Caco-2 (cell line): Measurements from ENCODE around the gene BEND3. TPM values are rescaled to one million over a fixed set of nuclear protein-coding genes. Genes with fewer than 3 reads are reported as not detected.

Experiments
- BruUV-seq: library from RNA; stranded (reverse); fragments of 400-500 nt; replicated peaks from 2 replicates; lab custom pipeline; 2021; lab: Mats Ljungman, UMichigan
- CTCF ChIA-PET: fragments of 300-600 bp; sonication (Branson Sonifier 250); formaldehyde crosslinking; loops from one replicate; lab custom pipeline; 2022; ENCODE audit warnings: antibody characterized with exemption; lab: Charles Lee
- POLR2A ChIA-PET: fragments of 300-600 bp; sonication (Branson Sonifier 250); formaldehyde crosslinking; loops from one replicate; lab custom pipeline; 2022; ENCODE audit warnings: antibody characterized with exemption; lab: Charles Lee
- DNase-seq, 2 experiments: peaks; one replicate each; pipeline versions ENCODE4 v3.0.0 to v3.0.0-alpha.2; 2020 to 2022
- H3K27me3 ChIP-seq: replicated peaks from 2 replicates; pipeline ENCODE4 v1.6.0; 2011; ENCODE audit warnings: low read length; ENCODE audit not compliant: control insufficient read depth, insufficient read depth
- H3K36me3 ChIP-seq: 2 replicates; pipeline ENCODE4 v1.5.1; 2011; ENCODE audit warnings: low read length; ENCODE audit not compliant: control insufficient read depth, insufficient read depth
- H3K4me1 ChIP-seq: fragments of 250-450 bp; sonication (Bioruptor Pico); 2 replicates; pipeline ENCODE4 v1.5.1; 2020; ENCODE audit warnings: mild to moderate bottlenecking
- H3K4me3 ChIP-seq: 2 replicates; pipeline ENCODE4 v1.5.1; 2011; ENCODE audit warnings: low read depth, mild to moderate bottlenecking, control low read depth, low read length
- H3K9me3 ChIP-seq: fragments of 250-450 bp; sonication (Bioruptor Pico); 2 replicates; pipeline ENCODE4 v1.5.1; 2020; ENCODE audit warnings: mild to moderate bottlenecking, moderate library complexity
- H3K27ac Mint-ChIP-seq: one replicate; pipeline ENCODE4 v1.8.0; 2022; ENCODE audit warnings: mixed read lengths; ENCODE audit not compliant: unreplicated experiment
- H3K27me3 Mint-ChIP-seq: one replicate; pipeline ENCODE4 v1.8.0; 2022; ENCODE audit warnings: mixed read lengths; ENCODE audit not compliant: insufficient read depth, unreplicated experiment
- H3K36me3 Mint-ChIP-seq: one replicate; pipeline ENCODE4 v1.8.0; 2022; ENCODE audit warnings: mild to moderate bottlenecking, mixed read lengths; ENCODE audit not compliant: insufficient read depth, unreplicated experiment
- H3K4me1 Mint-ChIP-seq: one replicate; pipeline ENCODE4 v1.8.0; 2022; ENCODE audit warnings: low read depth, mixed read lengths; ENCODE audit not compliant: unreplicated experiment
- H3K4me3 Mint-ChIP-seq: one replicate; pipeline ENCODE4 v1.8.0; 2022; ENCODE audit warnings: mild to moderate bottlenecking, moderate library complexity, mixed read lengths; ENCODE audit not compliant: unreplicated experiment
- H3K9me3 Mint-ChIP-seq: one replicate; pipeline ENCODE4 v1.8.0; 2022; ENCODE audit warnings: mixed read lengths; ENCODE audit not compliant: unreplicated experiment
- intact Hi-C: fragments of 100-400 bp; cut with micrococcal nuclease; formaldehyde crosslinking; loops from one replicate; pipeline ENCODE4 v1.10.0; 2022; ENCODE audit not compliant: unreplicated experiment
- total RNA-seq: library from RNA; stranded (reverse); gene quantifications from 2 replicates; pipeline ENCODE4 v1.2.3, GENCODE V29; 2022
- TF ChIP-seq, protein P1 (sequence below), 2 experiments: fragments of 200-600 bp in 1 of 2; IDR thresholded peaks; 1 replicate in 1 of 2; 2 replicates in 1 of 2; pipeline versions ENCODE4 v1.5.1 to v1.8.0; 2011 to 2022; ENCODE audit warnings: antibody characterized with exemption in 1 of 2, control low read depth in 1 of 2, inconsistent platforms in 1 of 2, low read depth in 1 of 2, low read length in 1 of 2, mild to moderate bottlenecking in 1 of 2, moderate library complexity in 1 of 2; ENCODE audit not compliant: insufficient read depth in 1 of 2, severe bottlenecking in 1 of 2, unreplicated experiment in 1 of 2

Gene BEND3
- total RNA-seq, 1 experiment from 2014 or later = 8.3 TPM

DNA sequence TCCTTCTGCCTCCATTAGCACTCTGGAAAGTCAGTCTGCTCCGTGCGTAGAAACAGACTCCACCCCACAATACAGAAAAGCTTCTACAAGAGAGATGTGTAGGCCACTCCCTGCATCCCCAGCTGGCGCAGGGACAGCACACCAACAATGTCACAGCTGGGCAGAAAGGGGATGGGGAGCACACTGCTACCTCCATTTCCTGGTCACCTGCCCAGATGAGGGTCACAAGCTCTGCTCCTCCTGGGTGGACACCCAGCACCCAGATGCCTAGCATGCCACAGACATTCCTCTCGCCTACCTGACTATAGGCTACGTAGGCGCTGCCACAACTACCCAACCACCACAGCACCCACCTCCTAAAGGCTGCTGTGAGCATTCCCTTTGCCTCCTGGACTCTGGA lies 12.2 kb downstream of the BEND3 start:
- Mint-ChIP-seq H3K4me1 (no peaks in the 10 kb centered on the region), H3K9me3 (no peaks in the 10 kb centered on the region), H3K27me3 (no peaks in the 10 kb centered on the region), H3K36me3 (no peaks in the 10 kb centered on the region), H3K27ac (peak overlapping the region; percentile 45), H3K4me3 (no peak overlapping the region)
- no peaks in the 10 kb centered on the region for H3K4me1 ChIP-seq
- no peaks in the 10 kb centered on the region for H3K27me3 ChIP-seq
- TF ChIP-seq, protein P1, sequence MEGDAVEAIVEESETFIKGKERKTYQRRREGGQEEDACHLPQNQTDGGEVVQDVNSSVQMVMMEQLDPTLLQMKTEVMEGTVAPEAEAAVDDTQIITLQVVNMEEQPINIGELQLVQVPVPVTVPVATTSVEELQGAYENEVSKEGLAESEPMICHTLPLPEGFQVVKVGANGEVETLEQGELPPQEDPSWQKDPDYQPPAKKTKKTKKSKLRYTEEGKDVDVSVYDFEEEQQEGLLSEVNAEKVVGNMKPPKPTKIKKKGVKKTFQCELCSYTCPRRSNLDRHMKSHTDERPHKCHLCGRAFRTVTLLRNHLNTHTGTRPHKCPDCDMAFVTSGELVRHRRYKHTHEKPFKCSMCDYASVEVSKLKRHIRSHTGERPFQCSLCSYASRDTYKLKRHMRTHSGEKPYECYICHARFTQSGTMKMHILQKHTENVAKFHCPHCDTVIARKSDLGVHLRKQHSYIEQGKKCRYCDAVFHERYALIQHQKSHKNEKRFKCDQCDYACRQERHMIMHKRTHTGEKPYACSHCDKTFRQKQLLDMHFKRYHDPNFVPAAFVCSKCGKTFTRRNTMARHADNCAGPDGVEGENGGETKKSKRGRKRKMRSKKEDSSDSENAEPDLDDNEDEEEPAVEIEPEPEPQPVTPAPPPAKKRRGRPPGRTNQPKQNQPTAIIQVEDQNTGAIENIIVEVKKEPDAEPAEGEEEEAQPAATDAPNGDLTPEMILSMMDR (IDR thresholded peaks at IDR 0.05; ENCODE audit: insufficient read depth in 1 of 2, low read depth in 1 of 2, low read length in 1 of 2, severe bottlenecking in 1 of 2, unreplicated experiment in 1 of 2) = no peak
- no peak overlapping the region for H3K4me3 ChIP-seq
- no TSS peak for BruUV-seq
- intact Hi-C loops = no loop called here
- H3K36me3 ChIP-seq = no peaks in the 10 kb centered on the region
- ChIA-PET POLR2A (no interaction called here), CTCF (interaction anchor here (0.5 to 0.8 kb wide), 2 partner anchors 11 to 270 kb away, joined by 3 to 4 read pairs; no protein-coding TSS in a partner anchor)
- H3K9me3 ChIP-seq = no peaks in the 10 kb centered on the region
- no peak for DNase-seq

DNA sequence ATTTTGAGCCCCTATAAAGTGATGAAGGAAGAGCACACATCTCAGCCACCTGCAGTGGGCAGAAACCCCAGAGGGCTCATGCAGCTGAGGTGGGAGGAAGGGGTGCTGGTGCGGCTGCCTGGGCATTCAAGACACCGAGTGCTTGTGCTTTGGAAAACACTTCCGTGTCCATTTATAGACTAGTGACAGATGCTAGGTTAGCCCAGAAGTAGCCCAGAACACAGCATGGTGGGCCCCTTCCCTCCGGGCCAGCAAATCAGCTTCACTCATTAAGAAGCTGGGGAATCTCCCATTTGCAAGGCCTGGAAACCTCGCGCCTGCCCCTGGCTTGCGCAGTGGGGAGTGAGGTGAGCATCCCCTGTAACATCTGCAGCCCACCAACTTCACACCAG lies 12.9 kb downstream of the BEND3 start:
- no peak overlapping the region for H3K27ac Mint-ChIP-seq
- H3K36me3 Mint-ChIP-seq = no peaks in the 10 kb centered on the region
- DNase-seq = no peak
- Histone ChIP-seq H3K4me3 (no peak overlapping the region), H3K9me3 (no peaks in the 10 kb centered on the region), H3K36me3 (no peaks in the 10 kb centered on the region), H3K27me3 (no peaks in the 10 kb centered on the region), H3K4me1 (no peaks in the 10 kb centered on the region)
- H3K9me3 Mint-ChIP-seq = no peaks in the 10 kb centered on the region
- POLR2A ChIA-PET = no interaction called here
- BruUV-seq = no TSS peak
- CTCF ChIA-PET = interaction anchor here (0.8 kb wide), 1 partner anchor 12 kb away, joined by 3 read pairs; no protein-coding TSS in a partner anchor
- no peak overlapping the region for H3K4me3 Mint-ChIP-seq
- H3K27me3 Mint-ChIP-seq = no peaks in the 10 kb centered on the region
- no peaks in the 10 kb centered on the region for H3K4me1 Mint-ChIP-seq
- TF ChIP-seq, protein P1 (IDR thresholded peaks at IDR 0.05; ENCODE audit: insufficient read depth in 1 of 2, low read depth in 1 of 2, low read length in 1 of 2, severe bottlenecking in 1 of 2, unreplicated experiment in 1 of 2) = no peak
- intact Hi-C loops = no loop called here

DNA sequence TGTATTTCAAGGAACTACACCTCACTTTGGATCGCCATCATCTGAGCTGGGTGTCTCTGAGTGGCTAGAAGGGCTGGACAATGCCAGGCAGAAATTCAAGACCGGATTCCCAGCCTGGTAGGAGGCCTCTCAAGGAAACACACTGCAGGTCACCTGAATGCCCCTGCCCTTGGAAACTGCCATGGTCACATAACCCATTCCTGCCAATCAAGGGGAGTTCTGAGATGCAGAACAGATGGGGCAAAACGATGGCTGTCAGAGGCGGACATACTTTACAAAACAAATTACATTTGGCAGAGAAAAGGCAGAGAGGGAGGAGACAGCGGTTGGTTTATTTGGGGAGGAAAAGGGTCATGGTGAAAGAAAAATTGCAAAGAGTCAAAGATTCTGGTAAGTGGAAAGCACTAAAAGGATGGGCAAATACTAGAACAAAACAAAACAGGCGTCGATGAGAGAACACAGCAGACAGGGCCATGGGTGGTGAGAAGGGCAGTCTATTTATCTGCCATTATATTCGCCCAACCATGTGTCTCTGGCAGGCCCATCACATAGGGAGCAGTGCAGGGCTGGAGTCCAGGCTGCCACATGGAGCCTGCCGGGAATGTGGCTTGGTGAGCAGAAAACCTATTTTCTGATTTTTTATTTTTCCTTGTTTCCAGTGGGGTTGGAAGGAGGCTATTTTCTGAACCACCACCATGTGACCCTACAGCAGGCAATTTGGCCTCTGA lies 13.5 kb downstream of the BEND3 start:
- intact Hi-C loops = no loop called here
- ChIA-PET CTCF (no interaction called here), POLR2A (no interaction called here)
- Histone ChIP-seq H3K27me3 (no peaks in the 10 kb centered on the region), H3K4me1 (no peaks in the 10 kb centered on the region), H3K36me3 (no peaks in the 10 kb centered on the region), H3K4me3 (no peak overlapping the region), H3K9me3 (no peaks in the 10 kb centered on the region)
- no TSS peak for BruUV-seq
- Mint-ChIP-seq H3K9me3 (no peaks in the 10 kb centered on the region), H3K4me1 (no peaks in the 10 kb centered on the region), H3K27ac (no peak overlapping the region), H3K4me3 (no peak overlapping the region), H3K36me3 (no peaks in the 10 kb centered on the region), H3K27me3 (no peaks in the 10 kb centered on the region)
- no peak for DNase-seq
- TF ChIP-seq, protein P1 (IDR thresholded peaks at IDR 0.05; ENCODE audit: insufficient read depth in 1 of 2, low read depth in 1 of 2, low read length in 1 of 2, severe bottlenecking in 1 of 2, unreplicated experiment in 1 of 2) = no peak
